ENCODE measurements around the gene SLAMF6. TPM values are rescaled to one million over a fixed set of nuclear protein-coding genes. Genes with fewer than 3 reads are reported as not detected.

SLAMF6 gene
- total and polyA plus RNA-seq, 10 of the 15 experiments (the other 5 are each of a cell fraction or from before 2014, with no cell fraction given), result 20.5 to 89.6 (median 36.5) TPM

DNA sequence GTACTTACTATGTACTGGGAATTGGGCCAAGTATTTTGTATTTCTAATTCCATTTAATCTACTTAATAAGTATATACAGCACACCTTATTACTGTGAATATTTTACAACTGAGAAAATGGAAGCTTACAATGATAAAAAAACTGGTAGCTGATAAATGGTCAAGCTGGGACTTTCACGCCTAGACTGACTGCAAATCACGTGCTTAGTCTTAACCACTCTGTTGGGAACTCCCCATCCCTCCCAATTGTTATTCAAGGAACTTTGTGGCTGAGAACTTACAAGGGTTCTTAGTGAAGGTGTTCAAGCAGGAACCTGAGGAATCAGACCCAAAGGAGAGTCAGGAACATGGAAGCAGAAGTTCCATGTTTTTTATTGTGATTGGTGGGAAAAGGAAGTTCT, 29.4 kb upstream of the SLAMF6 start (continued):
- TF ChIP-seq SPI1 (IDR thresholded peaks at IDR 0.05; ENCODE audit: borderline replicate concordance, insufficient read depth, low read depth, low read length) (no peak), POLR2A (IDR thresholded peaks at IDR 0.05; ENCODE audit: low read depth, low read length) (no peak), ASH2L (IDR thresholded peaks at IDR 0.05; ENCODE audit: borderline replicate concordance, low read depth) (no peak), CHD1 (IDR thresholded peaks at IDR 0.05; ENCODE audit: low read depth, low read length) (no peak), BACH1 (IDR thresholded peaks at IDR 0.05; ENCODE audit: borderline replicate concordance) (no peak), RFX5 (IDR thresholded peaks at IDR 0.05; ENCODE audit: low read depth, low read length) (no peak), MTA2 (IDR thresholded peaks at IDR 0.05; ENCODE audit: low read depth) (peak; percentile 12; the same call in 1 of the 2 replicates), YY1 (IDR thresholded peaks at IDR 0.05; ENCODE audit: low read depth, low read length) (no peak), WRNIP1 (IDR thresholded peaks at IDR 0.05; ENCODE audit: borderline replicate concordance, low read depth, low read length) (no peak), KDM1A (IDR thresholded peaks at IDR 0.05; ENCODE audit: borderline replicate concordance) (no peak), BHLHE40 (IDR thresholded peaks at IDR 0.05; ENCODE audit: borderline replicate concordance in 1 of 2, low read depth in 2 of 2, low read length in 1 of 2) (peak; percentile 81 to 87), EED (IDR thresholded peaks at IDR 0.05; ENCODE audit: low read depth) (peak; percentile 52; the same call in 1 of the 2 replicates), SMAD1 (IDR thresholded peaks at IDR 0.05; ENCODE audit: low read depth, partially characterized antibody) (no peak), HDGF (IDR thresholded peaks at IDR 0.05) (no peak), JUNB (IDR thresholded peaks at IDR 0.05) (no peak)
- TF ChIP-seq, protein P1, sequence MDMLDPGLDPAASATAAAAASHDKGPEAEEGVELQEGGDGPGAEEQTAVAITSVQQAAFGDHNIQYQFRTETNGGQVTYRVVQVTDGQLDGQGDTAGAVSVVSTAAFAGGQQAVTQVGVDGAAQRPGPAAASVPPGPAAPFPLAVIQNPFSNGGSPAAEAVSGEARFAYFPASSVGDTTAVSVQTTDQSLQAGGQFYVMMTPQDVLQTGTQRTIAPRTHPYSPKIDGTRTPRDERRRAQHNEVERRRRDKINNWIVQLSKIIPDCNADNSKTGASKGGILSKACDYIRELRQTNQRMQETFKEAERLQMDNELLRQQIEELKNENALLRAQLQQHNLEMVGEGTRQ (IDR thresholded peaks at IDR 0.05; ENCODE audit: borderline replicate concordance, low read depth, low read length), result no peak; the same call in 1 of the 2 replicates
- TF ChIP-seq, protein P2, sequence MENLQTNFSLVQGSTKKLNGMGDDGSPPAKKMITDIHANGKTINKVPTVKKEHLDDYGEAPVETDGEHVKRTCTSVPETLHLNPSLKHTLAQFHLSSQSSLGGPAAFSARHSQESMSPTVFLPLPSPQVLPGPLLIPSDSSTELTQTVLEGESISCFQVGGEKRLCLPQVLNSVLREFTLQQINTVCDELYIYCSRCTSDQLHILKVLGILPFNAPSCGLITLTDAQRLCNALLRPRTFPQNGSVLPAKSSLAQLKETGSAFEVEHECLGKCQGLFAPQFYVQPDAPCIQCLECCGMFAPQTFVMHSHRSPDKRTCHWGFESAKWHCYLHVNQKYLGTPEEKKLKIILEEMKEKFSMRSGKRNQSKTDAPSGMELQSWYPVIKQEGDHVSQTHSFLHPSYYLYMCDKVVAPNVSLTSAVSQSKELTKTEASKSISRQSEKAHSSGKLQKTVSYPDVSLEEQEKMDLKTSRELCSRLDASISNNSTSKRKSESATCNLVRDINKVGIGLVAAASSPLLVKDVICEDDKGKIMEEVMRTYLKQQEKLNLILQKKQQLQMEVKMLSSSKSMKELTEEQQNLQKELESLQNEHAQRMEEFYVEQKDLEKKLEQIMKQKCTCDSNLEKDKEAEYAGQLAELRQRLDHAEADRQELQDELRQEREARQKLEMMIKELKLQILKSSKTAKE (IDR thresholded peaks at IDR 0.05; ENCODE audit: low read depth, poor library complexity, severe bottlenecking), result peak; percentile 15
- TF ChIP-seq, protein P3, sequence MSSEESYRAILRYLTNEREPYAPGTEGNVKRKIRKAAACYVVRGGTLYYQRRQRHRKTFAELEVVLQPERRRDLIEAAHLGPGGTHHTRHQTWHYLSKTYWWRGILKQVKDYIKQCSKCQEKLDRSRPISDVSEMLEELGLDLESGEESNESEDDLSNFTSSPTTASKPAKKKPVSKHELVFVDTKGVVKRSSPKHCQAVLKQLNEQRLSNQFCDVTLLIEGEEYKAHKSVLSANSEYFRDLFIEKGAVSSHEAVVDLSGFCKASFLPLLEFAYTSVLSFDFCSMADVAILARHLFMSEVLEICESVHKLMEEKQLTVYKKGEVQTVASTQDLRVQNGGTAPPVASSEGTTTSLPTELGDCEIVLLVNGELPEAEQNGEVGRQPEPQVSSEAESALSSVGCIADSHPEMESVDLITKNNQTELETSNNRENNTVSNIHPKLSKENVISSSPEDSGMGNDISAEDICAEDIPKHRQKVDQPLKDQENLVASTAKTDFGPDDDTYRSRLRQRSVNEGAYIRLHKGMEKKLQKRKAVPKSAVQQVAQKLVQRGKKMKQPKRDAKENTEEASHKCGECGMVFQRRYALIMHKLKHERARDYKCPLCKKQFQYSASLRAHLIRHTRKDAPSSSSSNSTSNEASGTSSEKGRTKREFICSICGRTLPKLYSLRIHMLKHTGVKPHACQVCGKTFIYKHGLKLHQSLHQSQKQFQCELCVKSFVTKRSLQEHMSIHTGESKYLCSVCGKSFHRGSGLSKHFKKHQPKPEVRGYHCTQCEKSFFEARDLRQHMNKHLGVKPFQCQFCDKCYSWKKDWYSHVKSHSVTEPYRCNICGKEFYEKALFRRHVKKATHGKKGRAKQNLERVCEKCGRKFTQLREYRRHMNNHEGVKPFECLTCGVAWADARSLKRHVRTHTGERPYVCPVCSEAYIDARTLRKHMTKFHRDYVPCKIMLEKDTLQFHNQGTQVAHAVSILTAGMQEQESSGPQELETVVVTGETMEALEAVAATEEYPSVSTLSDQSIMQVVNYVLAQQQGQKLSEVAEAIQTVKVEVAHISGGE (CRISPR knock-in tag; IDR thresholded peaks at IDR 0.05), result no peak
- TF ChIP-seq, protein P4, sequence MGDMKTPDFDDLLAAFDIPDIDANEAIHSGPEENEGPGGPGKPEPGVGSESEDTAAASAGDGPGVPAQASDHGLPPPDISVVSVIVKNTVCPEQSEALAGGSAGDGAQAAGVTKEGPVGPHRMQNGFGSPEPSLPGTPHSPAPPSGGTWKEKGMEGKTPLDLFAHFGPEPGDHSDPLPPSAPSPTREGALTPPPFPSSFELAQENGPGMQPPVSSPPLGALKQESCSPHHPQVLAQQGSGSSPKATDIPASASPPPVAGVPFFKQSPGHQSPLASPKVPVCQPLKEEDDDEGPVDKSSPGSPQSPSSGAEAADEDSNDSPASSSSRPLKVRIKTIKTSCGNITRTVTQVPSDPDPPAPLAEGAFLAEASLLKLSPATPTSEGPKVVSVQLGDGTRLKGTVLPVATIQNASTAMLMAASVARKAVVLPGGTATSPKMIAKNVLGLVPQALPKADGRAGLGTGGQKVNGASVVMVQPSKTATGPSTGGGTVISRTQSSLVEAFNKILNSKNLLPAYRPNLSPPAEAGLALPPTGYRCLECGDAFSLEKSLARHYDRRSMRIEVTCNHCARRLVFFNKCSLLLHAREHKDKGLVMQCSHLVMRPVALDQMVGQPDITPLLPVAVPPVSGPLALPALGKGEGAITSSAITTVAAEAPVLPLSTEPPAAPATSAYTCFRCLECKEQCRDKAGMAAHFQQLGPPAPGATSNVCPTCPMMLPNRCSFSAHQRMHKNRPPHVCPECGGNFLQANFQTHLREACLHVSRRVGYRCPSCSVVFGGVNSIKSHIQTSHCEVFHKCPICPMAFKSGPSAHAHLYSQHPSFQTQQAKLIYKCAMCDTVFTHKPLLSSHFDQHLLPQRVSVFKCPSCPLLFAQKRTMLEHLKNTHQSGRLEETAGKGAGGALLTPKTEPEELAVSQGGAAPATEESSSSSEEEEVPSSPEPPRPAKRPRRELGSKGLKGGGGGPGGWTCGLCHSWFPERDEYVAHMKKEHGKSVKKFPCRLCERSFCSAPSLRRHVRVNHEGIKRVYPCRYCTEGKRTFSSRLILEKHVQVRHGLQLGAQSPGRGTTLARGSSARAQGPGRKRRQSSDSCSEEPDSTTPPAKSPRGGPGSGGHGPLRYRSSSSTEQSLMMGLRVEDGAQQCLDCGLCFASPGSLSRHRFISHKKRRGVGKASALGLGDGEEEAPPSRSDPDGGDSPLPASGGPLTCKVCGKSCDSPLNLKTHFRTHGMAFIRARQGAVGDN (IDR thresholded peaks at IDR 0.05), result peak; percentile 99
- TF ChIP-seq, protein P5, sequence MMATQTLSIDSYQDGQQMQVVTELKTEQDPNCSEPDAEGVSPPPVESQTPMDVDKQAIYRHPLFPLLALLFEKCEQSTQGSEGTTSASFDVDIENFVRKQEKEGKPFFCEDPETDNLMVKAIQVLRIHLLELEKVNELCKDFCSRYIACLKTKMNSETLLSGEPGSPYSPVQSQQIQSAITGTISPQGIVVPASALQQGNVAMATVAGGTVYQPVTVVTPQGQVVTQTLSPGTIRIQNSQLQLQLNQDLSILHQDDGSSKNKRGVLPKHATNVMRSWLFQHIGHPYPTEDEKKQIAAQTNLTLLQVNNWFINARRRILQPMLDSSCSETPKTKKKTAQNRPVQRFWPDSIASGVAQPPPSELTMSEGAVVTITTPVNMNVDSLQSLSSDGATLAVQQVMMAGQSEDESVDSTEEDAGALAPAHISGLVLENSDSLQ (IDR thresholded peaks at IDR 0.05), result no peak
